HG02885 (cell line): ENCODE data around the gene ZNF628.

ENCODE experiments used
- ATAC-seq: cut with Tn5 transposase; IDR thresholded peaks from one replicate; pipeline ENCODE4 v1.9.1; 2021; ENCODE audit warnings: mild to moderate bottlenecking; ENCODE audit not compliant: unreplicated experiment, poor library complexity

The ZNF628 gene

DNA sequence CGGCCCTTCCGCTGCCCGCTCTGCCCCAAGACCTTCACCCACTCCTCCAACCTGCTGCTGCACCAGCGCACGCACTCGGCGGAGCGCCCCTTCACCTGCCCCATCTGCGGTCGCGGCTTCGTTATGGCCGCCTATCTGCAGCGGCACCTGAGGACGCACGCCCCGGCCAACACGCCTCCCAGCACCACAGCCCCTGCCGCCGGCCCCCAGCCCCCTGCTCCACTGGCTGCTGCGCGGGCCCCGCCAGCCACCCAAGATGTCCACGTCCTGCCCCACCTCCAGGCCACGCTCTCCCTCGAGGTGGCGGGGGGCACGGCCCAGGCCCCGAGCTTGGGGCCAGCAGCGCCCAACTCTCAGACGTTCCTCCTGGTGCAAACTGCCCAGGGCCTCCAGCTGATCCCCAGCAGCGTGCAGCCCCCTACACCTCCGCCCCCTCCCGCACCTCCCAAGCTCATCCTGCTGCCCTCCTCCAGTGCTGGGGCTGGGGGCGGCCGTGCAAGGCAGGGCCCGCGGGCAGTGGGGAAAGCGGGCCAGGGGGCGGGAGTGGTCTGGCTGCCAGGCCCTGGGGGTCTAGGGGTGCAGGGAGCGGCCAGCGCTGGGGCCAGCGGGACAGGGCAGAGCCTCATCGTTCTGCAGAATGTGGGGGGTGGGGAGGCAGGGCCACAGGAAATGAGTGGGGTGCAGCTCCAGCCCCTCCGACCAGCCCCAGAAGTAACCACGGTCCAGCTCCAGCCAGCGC lies 6.7 kb downstream of the ZNF628 start:
- ATAC-seq: no peak

GRCh38 chr19:55483706-55484592 lies 7.5 kb downstream of the ZNF628 start:
- no peak for ATAC-seq

GRCh38 chr19:55484593-55485438 lies 8.4 kb downstream of the ZNF628 start, which contains the start of gene NAT14:
Gene NAT14 (plus strand): TSS chr19:55485188. CDS start chr19:55485709, 521 bp downstream.
- peak; percentile 60 for ATAC-seq

- ATAC-seq: no peak
Measured at GRCh38 chr19:55485439-55486011, 9.1 kb downstream of the ZNF628 start.

DNA sequence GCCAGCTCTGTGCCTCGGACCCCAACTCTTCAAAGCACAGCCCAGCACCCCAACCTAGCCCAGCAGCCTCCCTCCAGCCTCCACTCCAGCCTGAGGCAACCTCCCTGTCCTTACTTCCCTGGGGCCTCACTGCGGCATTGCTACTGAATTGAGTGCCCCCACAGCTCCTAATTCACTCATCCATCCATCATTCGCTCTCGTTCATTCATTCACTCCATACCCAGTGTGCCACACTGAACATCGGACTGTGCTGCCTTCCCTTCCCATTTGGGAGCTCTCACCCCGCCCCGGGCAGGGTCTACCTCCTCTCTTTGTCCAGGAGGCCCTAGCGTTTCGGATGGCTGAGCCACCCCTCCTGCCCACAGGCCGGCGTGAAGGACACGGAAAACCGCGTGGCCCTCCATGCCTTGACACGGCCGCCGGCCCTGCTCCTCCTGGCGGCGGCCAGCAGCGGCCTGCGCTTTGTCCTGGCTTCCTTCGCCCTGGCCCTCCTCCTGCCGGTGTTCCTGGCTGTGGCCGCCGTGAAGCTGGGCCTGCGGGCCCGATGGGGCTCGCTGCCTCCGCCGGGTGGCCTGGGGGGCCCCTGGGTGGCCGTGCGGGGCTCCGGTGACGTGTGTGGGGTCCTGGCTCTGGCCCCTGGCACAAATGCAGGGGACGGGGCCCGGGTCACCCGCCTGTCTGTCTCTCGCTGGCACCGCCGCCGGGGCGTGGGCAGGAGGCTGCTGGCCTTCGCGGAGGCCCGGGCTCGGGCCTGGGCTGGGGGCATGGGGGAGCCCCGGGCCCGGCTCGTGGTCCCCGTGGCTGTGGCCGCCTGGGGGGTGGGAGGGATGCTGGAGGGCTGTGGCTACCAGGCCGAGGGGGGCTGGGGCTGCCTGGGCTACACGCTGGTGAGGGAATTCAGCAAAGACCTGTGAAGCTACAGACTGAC lies 9.9 kb downstream of the ZNF628 start:
- ATAC-seq: no peak

- ATAC-seq: no peak
Measured at GRCh38 chr19:55486971-55487923, 10.8 kb downstream of the ZNF628 start.

- ATAC-seq: no peak
Measured at GRCh38 chr19:55487924-55488687, 11.7 kb downstream of the ZNF628 start, which contains the start of gene SSC5D. Gene SSC5D (plus strand): TSS chr19:55488436. CDS start chr19:55488590, 154 bp downstream.

GRCh38 chr19:55488986-55489710 lies 12.7 kb downstream of the ZNF628 start:
- no peak for ATAC-seq

DNA sequence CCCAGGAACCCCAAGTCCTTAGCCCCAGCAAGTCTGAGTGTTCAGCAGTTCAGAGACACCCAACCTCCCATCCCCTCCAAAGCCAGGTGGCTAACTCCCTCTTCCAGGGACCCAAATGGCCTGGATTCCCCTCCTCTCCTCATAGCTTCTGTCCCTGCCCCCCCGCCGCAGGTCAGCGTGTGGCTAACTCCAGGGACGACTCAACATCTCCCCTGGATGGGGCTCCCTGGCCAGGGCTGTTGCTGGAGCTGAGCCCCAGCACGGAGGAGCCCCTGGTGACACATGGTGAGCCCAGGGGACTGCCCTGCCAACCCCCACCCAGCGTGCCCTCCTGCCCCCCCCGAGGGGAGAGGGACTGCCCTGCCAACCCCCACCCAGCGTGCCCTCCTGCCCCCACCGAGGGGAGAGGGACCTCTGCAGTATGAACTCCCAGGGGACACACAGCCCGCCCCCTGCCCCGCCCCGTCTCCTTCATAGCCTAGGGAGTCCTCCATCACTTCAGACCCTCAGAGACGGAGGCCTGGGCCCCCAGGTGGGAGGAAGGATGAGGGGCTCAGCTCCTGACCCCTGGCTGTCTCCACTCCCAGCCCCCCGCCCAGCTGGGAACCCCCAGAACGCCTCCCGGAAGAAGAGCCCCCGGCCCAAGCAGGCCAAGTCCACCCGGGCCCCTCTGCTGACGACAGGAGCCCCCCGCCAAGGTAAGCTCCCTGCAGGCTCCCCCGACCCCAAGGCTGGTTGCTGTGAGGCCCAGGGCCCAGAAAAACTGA lies 13.5 kb downstream of the ZNF628 start:
- no peak for ATAC-seq

DNA sequence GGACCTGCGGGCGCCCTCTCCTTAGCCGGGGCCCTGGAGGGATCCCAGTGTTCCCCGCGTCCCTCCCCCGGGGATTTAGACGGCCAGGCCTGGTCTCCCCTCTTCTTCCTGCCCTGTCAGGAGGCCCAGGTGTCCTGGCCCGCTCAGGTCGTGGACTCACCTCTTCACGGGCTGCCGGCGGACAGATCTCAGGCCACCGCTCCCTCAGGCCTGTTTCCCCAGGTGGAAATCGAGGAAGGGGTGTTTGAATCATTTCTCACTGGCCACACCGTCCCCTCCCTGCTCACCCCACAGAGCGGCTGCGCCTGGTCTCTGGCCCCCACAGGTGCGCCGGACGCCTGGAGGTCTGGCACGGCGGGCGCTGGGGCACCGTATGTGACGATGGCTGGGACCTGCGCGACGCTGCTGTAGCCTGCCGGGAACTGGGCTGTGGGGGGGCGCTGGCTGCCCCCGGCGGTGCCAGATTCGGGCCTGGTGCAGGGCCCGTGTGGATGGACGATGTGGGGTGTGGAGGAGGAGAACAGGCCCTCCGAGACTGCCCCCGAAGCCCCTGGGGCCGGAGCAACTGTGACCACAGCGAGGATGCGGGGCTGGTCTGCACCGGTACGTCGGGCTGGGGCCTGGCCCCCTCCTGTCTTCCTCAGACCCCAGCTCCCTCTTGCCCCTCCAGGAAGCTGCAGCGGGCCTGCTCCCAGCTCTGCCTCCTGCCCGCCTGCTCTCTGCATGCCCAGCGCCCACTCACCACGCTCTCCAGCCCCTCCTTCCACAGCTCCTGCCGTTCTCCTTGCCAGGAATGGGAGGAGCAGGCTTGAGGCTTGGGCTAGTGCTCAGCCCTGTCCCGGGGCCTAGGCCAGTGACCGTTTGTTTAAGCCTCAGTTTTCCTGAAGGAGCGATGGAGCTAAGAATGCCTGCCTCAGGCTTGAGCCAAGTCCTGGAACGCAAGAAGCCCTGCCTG lies 14.3 kb downstream of the ZNF628 start:
- ATAC-seq: no peak

GRCh38 chr19:55491546-55492360 lies 15.3 kb downstream of the ZNF628 start:
- ATAC-seq: no peak

DNA sequence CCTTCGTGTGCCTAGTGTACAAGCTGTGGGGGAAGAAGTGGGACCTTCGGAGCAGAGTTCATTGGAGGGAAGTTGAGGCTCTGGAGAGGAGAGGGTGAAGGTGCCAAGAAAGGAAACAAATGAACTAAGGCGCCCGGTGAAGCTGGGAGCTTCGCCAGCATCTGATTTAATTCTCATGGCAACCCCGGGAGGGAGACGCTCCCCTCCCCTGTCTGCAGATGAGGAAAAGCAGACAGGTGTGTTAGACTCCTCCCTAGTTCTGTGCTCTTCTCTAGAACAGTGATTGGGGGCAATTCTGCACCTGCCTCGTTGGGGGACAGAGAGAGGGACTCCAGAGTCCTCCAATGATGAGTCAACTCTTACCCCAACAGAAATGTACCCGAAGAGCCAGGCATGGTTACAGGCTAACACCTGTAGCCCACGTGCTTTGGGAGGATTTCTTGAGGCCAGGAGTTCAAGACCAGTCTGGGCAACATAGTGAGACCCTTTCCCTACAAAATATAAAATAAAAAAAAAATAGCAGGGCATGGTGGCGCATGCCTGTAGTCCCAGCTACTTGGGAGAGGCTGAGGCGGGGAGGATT lies 16.0 kb downstream of the ZNF628 start:
- ATAC-seq: no peak

GRCh38 chr19:55493052-55493644 lies 16.7 kb downstream of the ZNF628 start:
- no peak for ATAC-seq
